NCI-H146 (cell line): ENCODE measurements around the gene POC1A.

Experiments used
- DNase-seq: peaks from one replicate; lab custom pipeline; 2025; lab: John Stamatoyannopoulos, UW

Gene POC1A

DNA sequence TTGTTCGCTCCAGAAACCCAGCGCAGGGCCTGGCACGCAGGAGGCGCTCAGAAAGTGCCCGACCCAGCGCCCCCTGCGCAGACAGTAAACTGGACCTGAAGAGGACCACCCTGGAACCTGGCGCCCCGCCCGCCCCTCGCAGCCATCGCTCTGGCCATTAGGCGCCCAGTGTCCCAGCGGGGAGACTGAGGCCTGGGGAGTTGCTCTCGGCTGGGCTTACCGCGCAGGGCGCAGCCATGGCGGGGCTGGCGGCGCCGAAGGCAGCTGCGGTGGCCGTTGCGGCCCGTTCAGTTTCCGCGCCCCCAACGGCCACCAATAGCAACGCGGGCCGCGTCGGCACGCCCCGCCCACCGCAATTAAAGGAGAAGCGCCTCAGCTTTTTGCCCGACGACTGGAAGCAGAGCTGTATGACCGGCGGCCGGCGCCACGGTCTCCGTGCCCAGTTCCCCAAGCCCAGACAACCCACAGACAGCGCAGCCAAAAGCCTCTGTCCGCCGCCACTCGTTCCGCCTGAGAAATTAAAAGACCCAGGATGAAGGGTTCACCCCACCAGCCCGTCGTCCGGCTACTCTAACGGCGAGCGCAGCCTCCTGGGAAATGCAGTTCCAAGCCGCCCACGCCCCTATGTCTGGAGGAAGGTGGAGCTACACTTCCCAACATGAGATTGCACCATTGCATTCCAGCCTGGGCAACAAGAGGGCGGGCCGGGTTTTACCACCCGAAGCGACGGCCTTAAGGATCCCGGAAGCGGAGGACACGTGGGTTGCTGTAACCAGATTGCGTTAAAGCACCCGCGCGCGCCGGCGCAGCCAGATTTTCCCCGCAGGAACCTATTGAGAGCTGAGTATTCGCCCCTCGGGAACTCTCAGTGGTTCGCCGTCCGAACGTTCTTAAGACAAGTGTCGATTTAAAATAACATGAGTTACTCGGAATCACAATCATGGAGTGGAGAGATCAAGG, at the start of gene POC1A:
Gene POC1A (minus strand): TSS at position 289 of the 960 bp plus-strand sequence. CDS start 51 bp downstream, at position 238.
- DNase-seq, result peak; percentile 95

DNA sequence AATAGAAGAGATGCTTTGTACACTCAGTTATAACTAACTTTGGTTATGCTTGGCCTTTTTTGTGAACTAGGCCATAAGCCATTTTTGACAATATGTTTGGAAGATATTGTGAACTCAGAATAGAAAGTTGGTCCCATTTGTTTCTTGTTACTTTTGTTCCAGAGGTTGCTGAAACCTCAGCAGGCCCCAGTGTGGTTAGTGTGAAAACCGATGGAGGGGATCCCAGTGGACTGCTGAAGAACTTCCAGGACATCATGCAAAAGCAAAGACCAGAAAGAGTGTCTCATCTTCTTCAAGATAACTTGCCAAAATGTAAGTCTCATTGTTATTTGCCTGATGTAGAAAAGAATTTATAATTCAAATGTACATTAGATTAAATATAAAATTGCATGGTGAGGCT, 49.5 kb upstream of the POC1A start:
- DNase-seq, result no peak

GRCh38 chr3:52202384-52203077, 48.3 kb upstream of the POC1A start:
- no peak for DNase-seq

GRCh38 chr3:52200981-52201679, 46.9 kb upstream of the POC1A start:
- no peak for DNase-seq

DNA sequence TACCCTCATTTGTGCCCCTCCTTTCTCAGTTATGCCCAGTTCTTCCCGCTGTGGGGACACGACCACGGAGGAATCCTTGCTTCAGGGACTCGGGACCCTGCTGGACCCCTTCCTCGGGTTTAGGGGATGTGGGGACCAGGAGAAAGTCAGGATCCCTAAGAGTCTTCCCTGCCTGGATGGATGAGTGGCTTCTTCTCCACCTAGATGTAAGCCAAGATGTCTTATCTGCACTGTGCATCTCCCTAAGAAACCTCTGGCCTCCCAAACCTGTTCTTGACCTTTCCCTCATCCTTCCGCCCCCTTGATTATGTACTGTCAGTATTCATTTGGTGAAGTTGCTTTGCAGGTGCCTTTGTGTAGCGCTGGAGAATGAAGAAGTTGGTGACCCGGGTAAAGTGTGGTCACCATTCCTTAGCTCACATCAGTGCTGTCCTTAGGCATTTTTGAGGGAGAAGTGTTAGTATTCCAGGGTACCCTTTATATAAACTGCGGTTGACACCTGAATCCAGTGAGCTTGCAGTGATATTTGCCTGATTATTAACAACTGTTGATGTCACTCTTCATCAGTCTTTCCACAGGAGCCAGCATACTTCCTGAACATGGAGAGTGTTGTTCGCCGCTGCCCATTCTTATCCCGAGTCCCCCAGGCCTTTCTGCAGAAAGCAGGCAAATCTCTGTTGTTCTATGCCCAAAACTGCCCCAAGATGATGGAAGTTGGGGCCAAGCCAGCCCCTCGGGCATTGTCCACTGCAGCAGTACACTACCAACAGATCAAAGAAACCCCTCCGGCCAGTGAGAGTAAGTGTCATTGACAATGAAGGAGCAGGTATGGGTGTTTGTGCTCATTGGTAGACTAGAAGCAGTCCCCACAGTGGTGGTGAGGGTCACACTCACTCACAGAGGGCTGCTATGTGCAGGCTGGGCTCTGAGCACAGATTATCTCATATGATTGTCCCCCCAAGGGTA, 44.7 kb upstream of the POC1A start:
- DNase-seq, result no peak

GRCh38 chr3:52197842-52198625, 43.8 kb upstream of the POC1A start, which contains the start of gene ALAS1:
ALAS1 (plus strand) TSS chr3:52198160; CDS start chr3:52199242, 1,082 bp downstream.
- DNase-seq, result peak; percentile 86

GRCh38 chr3:52197499-52197841, 43.2 kb upstream of the POC1A start:
- no peak for DNase-seq

GRCh38 chr3:52196977-52197376, 42.8 kb upstream of the POC1A start:
- no peak for DNase-seq

GRCh38 chr3:52195823-52196331, 41.7 kb upstream of the POC1A start:
- DNase-seq, result no peak

DNA sequence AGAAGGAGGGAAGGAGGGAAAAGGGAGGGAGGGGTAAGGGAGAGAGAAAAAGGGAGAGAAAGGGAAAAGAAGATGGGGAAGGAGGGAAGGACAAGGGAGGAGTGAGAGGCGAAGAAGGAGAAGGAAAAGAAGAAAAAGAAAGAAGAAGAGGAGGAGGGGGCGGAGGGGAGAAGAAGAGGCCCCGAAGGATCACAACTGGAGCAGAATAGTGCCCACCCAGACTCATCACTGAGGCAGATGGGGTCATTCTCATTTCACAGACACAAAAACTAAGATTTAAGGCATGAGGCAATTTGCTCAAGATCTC, 41.0 kb upstream of the POC1A start:
- no peak for DNase-seq

- no peak for DNase-seq
Observed at GRCh38 chr3:52194485-52195290, 40.5 kb upstream of the POC1A start.

DNA sequence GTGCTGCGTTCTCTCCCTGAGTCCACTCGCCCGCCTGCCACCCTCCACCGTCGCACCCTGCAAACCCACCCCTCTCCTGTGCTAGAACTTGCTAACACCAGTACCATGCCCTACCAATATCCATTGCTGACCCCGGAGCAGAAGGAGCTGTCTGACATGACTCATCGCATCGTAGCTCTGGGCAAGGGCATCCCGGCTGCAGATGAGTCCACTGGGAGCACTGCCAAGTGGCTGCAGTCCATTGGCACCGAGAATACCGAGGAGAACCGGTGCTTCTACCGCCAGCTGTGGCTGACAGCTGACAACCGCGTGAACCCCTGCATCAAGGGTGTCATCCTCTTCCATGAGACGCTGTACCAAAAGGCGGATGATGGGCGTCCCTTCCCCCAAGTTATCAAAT, 38.8 kb upstream of the POC1A start:
- no peak for DNase-seq

DNA sequence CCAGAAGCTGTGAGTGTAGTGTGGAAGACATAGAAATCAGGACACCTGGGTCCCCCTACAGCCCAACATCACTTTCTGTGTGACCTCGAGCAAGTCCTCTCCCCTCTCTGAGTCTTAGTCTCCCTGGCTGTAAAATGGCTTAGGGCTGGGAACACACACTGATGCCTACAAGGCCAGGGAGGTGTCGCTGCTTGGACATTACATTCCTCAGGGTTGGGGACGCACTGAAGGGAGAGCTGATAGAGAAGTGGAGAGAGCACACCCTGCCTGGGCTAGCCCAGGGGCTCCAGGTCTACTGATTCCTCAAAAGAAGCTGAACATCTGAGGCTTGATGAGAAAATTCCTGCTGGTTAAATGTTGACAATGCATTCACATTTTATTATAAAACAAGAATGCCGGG, 37.4 kb upstream of the POC1A start:
- no peak for DNase-seq

GRCh38 chr3:52190294-52191074, 36.3 kb upstream of the POC1A start:
- DNase-seq, result no peak

- no peak for DNase-seq
Observed at GRCh38 chr3:52188556-52188955, 34.3 kb upstream of the POC1A start.

DNA sequence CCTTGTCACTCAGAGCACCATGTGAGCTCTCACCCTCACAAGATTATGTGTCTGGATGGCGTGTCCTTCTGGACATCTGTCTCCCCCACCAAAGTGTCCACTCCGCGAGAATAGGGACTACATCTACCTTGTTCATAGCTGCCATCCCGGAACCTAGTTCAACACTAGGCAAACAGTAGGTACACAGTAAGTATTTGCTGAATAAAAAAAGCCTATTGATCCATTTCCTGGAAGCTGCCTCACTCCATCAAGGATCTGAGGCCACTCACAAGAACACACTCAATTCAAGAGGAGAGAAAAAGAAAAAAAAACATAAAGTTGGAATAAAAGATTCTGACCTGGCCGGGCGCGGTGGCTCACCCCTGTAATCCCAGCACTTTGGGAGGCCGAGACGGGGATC, 32.5 kb upstream of the POC1A start:
- DNase-seq, result no peak

- DNase-seq, result no peak
Observed at GRCh38 chr3:52185837-52186236, 31.6 kb upstream of the POC1A start.

GRCh38 chr3:52185311-52185710, 31.1 kb upstream of the POC1A start:
- no peak for DNase-seq

DNA sequence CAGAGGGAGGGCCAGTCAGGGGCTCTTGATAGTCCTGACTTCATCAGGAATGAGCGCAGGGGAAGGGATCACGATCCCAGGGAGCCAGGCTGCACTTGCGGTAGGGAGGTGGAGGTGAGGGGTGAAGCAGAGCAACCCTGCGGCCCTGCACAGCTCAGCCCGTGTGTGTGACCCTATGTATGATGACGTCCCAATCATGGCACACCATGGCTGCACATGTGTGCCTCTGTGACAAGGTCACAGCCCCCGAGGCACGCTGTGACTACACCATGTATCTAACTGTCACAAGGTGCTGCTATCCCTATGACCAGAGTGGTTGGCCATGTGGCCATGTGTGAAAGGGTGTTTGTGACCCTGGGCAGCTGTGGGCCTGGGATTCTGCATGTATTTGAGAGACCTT, 30.5 kb upstream of the POC1A start:
- DNase-seq, result no peak
